GM12878 (cell line): ENCODE data around the gene UIMC1.

ENCODE experiments used
- BHLHE40 ChIP-seq, 2 experiments: fragments of 450-650 bp in 1 of 2; IDR thresholded peaks; 2 replicates each; pipeline ENCODE4 v1.6.1; 2011 to 2017; ENCODE audit warnings: low read depth in 2 of 2, borderline replicate concordance in 1 of 2, improper control_type of control experiment in 1 of 2, low read length in 1 of 2, mild to moderate bottlenecking in 1 of 2
- CEBPB ChIP-seq, 2 experiments: fragments of 150-350 bp in 1 of 2; IDR thresholded peaks; 2 replicates each; pipeline ENCODE4 v1.6.1; 2012 to 2014; ENCODE audit warnings: low read depth in 2 of 2, low read length in 2 of 2, borderline replicate concordance in 1 of 2, inconsistent platforms in 1 of 2
- CTCF ChIP-seq, 3 experiments: IDR thresholded peaks in 2 of 3; conservative IDR thresholded peaks in 1 of 3; 2 replicates each; pipeline ENCODE4 v1.5.1; 2011; ENCODE audit warnings: low read depth in 3 of 3, low read length in 3 of 3, mild to moderate bottlenecking in 3 of 3, control low read depth in 2 of 3, moderate library complexity in 2 of 3, inconsistent platforms in 1 of 3, mixed read lengths in 1 of 3; ENCODE audit not compliant: control insufficient read depth in 2 of 3, insufficient read depth in 1 of 3; ENCODE audit errors: extremely low read depth in 1 of 3
- GABPA ChIP-seq: IDR thresholded peaks from 2 replicates; pipeline ENCODE4 v1.6.1; 2014; ENCODE audit warnings: antibody characterized with exemption, low read depth, mild to moderate bottlenecking, inconsistent platforms
- MEF2A ChIP-seq: IDR thresholded peaks from 2 replicates; pipeline ENCODE4 v1.6.1; 2011; ENCODE audit warnings: low read depth, mild to moderate bottlenecking, low read length, moderate library complexity; ENCODE audit not compliant: insufficient read depth
- PAX8 ChIP-seq: fragments of 450-650 bp; IDR thresholded peaks from 2 replicates; pipeline ENCODE4 v1.6.1; 2017; ENCODE audit warnings: mild to moderate bottlenecking, moderate library complexity
- SIN3A ChIP-seq: IDR thresholded peaks from 2 replicates; pipeline ENCODE4 v1.6.1; 2012; ENCODE audit warnings: low read depth, low read length, improper control_type of control experiment
- SMARCA5 ChIP-seq: fragments of 450-650 bp; IDR thresholded peaks from 2 replicates; pipeline ENCODE4 v1.6.1; 2017; ENCODE audit warnings: mild to moderate bottlenecking
- TAF1 ChIP-seq: IDR thresholded peaks from 2 replicates; pipeline ENCODE4 v1.6.1; 2011; ENCODE audit warnings: mild to moderate bottlenecking, low read depth, low read length, borderline replicate concordance
- WRNIP1 ChIP-seq: IDR thresholded peaks from 2 replicates; pipeline ENCODE4 v1.6.1; 2011; ENCODE audit warnings: low read depth, low read length, improper control_type of control experiment, borderline replicate concordance
- YY1 ChIP-seq: IDR thresholded peaks from 2 replicates; pipeline ENCODE4 v1.6.1; 2011; ENCODE audit warnings: low read depth, mild to moderate bottlenecking, low read length

- TF ChIP-seq CTCF (IDR thresholded peaks at IDR 0.05 in 2 of 3, conservative IDR thresholded peaks at IDR 0.05 in 1 of 3; ENCODE audit: control insufficient read depth in 2 of 3, extremely low read depth in 1 of 3, insufficient read depth in 1 of 3, low read depth in 3 of 3, low read length in 3 of 3) = no peak
- TF ChIP-seq GABPA = no peak
- no peak for TF ChIP-seq BHLHE40 (IDR thresholded peaks at IDR 0.05; ENCODE audit: borderline replicate concordance in 1 of 2, low read depth in 2 of 2, low read length in 1 of 2)
- TF ChIP-seq TAF1 = no peak
- no peak for TF ChIP-seq PAX8
- no peak for TF ChIP-seq SMARCA5
- no peak for TF ChIP-seq YY1
- TF ChIP-seq CEBPB (IDR thresholded peaks at IDR 0.05; ENCODE audit: borderline replicate concordance in 1 of 2, low read depth in 2 of 2, low read length in 2 of 2) = no peak
- TF ChIP-seq WRNIP1 = no peak
- no peak for TF ChIP-seq SIN3A
- no peak for TF ChIP-seq MEF2A
Observed at GRCh38 chr5:176891331-176891958, 115.1 kb downstream of the UIMC1 start.
